Activated CD4-positive, CD25-positive, alpha-beta regulatory T cell treated with anti-CD3 and anti-CD28 coated beads, Interleukin-2, amount 50 U/mL, for 24 hours (primary cell): ENCODE measurements around the gene ZNF33A.
"Not testable (repeated sequence)": the region's sequence is repeated elsewhere in the genome, so short reads cannot be mapped to it uniquely, and the experiment has no call there.

Source experiments
- ATAC-seq, 2 donors: fragments of 150-1000 bp; cut with Tn5 transposase; one replicate each; pipeline ENCODE4 v1.10.0; 2021; ENCODE audit warnings: mild to moderate bottlenecking in 1 of 2, moderate library complexity in 1 of 2

The ZNF33A gene

DNA sequence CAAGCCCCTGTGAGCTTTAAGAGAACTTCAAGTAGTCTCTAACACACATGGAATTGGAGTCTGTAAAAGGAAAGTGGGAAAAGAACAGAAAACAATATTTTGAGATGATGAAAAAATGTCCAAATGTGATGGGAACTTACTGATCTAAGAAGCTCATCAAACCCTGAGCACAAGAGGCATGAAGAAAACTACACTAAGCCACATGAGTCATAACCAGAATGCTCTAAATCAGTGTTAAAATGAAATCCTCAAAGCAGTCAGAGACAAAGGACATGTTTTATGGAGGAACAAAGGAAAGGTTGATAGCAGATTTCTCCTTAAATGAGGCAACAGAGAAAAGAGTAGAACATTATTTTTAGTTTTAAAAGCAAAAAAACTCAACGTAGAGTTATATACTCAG is 37.2 kb downstream of the ZNF33A start:
- ATAC-seq, result no peak

DNA sequence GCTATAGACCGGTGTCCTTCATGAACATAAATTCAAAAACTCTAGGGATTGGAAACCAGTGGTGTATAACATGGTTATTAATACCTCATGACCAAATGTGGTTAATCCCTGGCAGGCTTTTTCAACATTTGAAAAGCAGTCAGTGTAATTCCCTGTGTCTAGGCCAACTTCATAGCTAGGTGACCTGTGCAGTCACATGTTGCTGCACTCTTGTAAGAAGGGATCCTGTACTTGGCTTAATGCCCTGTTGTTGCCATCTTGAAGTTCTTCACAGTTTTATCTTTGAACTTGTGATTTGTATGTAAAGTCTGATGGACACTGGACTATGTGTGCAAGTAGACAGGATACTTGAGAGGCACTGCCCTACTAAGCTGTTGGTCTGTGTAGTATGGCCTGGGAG is 39.7 kb downstream of the ZNF33A start:
- no peak for ATAC-seq

DNA sequence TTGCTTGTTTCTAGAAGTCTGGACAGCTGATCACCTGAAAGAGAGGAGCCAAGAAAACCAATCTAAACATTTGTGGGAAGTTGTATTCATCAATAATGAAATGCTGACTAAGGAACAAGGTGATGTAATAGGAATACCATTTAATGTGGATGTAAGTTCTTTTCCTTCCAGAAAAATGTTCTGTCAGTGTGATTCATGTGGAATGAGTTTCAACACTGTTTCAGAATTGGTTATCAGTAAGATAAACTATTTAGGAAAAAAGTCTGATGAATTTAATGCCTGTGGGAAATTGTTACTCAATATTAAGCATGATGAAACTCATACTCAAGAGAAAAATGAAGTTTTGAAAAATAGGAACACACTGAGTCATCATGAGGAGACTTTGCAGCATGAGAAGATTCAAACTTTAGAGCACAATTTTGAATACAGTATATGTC is 43.9 kb downstream of the ZNF33A start:
- no peak for ATAC-seq

DNA sequence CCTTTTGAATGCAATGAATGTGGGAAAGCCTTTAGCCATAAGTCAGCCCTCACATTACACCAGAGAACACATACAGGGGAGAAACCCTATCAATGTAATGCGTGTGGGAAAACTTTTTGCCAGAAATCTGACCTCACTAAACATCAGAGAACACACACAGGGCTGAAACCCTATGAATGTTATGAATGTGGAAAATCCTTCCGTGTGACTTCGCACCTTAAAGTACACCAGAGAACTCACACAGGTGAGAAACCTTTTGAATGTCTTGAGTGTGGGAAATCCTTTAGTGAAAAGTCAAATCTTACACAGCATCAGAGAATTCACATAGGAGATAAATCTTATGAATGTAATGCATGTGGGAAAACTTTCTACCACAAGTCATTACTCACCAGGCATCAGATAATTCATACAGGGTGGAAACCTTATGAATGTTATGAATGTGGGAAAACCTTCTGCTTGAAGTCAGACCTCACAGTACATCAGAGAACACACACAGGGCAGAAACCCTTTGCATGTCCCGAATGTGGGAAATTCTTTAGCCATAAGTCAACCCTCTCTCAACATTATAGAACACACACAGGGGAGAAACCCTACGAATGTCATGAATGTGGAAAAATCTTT is 44.9 kb downstream of the ZNF33A start:
- ATAC-seq, result not testable (repeated sequence)

DNA sequence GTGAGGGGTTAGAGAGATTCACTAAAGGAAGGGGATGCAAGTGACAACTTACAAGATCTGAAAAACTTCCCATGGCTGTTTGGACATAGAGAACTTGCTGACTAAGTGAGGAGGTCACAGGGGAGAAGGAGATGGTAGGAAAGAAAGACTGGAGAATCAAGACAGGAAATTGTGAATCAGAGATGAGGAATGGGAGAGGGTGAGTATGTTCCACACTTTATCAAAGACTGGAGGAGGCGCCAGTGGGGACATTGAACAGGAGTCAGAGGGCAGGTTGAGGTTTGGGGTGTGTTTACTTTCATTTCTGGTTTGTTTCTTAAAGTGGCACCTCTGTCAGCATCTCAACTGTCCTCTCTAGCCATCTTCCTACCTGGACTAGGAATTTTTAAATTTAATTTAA is 59.2 kb downstream of the ZNF33A start:
- not testable (repeated sequence) for ATAC-seq

DNA sequence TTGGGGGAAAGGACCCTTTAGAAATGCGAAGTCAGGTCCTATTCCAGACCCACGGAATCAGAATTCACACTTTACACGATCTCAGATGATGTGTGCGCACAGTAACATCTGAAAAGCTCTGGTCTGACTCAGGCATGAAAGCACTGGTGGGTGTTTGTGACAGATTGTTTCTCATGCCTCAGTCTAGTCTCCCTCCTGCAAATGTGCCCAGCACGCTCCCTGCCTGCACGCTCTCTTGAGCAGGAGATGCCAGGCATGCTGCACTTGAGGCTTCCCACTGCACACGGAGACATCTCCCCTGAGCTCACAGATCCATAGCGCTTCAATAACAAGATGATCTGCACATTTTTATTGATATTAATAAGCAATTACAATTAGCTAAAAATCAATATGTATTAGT is 60.0 kb downstream of the ZNF33A start:
- no peak for ATAC-seq

DNA sequence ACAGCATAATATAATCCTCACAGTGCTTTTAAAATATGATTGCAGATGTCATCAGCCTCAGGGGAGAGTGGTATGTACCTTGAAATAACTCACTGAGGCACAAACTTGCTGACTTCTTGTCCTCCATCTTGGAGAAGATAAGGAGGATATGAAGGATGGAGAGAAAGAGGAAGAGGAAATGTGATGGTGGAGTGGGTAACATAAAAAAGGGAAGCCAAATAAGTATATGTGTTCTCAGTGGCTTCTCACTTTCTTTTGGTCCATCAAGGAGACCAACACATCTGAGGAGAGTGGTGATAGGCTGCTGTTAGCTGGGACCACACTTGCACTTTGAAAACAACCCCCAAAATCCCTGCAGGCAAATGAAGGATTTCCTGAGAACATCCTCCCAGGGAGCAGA is 62.1 kb downstream of the ZNF33A start:
- ATAC-seq, result no peak

DNA sequence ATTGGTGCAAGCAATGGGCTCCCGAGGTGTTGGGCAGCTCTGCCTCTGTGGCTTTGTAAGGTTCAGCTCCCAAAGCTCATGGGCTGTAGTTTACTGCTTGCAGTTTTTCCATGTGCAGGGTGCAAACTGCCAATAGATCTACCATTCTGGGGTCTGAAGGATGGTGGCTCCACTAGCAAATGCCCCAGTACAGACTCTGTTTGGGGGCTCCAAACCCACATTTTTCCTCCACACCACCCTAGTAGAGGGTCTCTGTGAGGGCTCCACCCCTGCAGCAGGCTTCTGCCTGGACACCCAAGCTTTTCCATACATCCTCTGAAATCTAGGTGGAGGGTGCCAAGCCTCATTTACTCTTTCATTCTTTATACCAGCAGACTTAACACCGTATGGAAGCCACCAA is 66.2 kb downstream of the ZNF33A start:
- no peak for ATAC-seq

DNA sequence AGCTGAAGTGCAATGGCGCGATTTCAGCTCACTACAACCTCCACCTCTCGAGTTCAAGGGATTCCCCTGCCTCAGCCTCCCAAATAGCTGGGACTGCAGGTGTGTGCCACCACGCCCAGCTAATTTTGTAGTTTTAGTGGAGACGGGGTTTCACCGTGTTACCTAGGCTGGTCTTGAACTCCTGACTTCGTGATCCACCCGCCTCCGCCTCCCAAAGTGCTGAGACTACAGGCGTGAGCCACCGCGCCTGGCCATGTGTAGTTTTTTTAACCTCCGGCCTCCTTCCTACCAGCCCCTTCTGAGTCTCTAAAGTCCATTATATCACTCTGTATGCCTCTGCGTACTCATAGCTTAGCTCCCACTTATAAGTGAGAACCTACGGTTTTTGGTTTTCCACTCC is 82.8 kb downstream of the ZNF33A start:
- not testable (repeated sequence) for ATAC-seq

DNA sequence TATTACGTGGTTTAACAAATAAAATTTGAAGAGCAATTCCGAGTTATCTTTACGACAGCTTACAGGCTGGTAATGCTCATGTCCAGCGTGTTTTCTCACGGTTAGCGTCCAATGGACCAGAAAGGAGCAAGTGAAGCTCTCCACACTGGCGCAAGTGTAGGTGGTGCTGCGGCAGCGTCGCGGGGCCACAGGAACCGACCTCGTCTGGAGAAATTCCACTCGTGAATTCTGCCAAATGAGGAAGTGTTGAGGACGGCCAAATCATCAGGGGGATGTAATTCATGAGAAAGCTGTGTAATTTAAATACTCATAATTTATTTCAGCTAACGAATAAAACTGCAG is 83.3 kb downstream of the ZNF33A start:
- ATAC-seq, result peak in 1 of 2 donors; percentile 0

DNA sequence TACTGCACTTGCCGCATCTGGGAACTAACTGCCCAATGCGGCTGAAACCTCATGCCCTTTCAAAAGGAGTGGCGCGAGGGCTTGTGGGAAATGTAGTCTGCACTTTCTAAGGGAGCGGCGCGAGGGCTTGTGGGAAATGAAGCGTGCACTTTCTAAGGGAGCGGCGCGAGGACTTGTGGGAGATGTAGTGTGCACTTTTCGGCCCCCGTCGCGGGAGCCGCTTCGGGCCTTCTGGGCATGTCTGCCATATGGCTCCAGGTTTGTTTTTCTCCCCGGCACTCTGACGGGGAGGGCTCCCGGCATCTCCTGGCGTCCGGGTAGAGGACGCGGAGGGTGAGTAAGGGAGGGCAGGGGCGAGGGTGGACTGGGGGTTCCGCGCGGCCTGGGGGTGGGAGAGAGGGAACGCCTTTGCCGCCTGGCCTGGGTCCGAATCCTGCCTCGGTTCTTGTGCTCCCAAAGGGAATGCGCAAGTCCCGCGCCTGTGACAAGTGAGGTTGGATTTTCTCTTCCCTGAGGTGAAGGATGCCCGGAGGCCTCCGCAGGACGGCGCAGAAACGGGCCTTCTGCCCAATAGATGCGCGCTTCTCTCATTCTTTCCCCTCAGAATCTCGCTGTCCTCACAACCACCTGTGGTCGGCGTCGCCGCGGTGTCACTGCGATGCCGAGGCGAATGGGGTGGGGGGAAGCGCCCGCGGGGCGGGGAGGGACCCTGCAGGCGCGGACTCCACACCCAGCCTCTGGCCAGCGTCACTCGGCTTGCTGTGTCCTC is 83.9 kb downstream of the ZNF33A start, which contains the start of gene ZNF37A:
TSS of gene ZNF37A (plus strand) at position 180 of the 769 bp plus-strand sequence. CDS start 2,281 bp downstream, outside the sequence.
- peak; percentile 99 for ATAC-seq

DNA sequence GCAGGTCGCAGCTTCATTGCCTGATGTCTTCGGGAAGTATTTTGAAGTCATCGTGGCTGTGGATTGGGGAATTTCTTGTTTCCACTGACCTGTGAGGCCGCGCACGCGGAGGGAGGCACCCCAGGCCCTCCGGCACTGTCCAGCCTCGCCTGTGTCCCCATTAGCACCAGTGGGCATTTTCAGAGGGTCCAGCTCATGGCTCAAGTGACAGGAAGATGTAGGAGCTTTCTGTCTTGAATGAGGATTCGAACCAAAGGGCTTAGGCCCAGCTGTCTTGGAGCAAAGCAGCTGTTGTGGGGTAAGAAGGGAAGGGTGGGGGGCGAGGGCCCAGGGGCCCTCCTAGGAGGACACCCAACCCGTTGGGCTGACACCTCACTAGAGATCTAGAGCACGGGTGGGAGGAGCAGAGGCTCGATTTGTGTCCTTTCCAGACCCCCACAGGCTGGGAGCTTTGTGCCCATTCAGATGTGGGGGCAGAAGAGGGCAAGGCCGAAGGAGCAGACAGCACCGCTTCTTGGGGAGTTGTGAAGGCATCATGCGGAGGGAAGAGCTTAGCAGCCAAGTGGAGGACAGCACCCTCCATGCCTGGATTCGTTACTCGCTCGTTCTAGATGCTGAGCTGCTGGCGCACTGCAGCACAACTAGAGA is 84.6 kb downstream of the ZNF33A start:
- ATAC-seq, result no peak

DNA sequence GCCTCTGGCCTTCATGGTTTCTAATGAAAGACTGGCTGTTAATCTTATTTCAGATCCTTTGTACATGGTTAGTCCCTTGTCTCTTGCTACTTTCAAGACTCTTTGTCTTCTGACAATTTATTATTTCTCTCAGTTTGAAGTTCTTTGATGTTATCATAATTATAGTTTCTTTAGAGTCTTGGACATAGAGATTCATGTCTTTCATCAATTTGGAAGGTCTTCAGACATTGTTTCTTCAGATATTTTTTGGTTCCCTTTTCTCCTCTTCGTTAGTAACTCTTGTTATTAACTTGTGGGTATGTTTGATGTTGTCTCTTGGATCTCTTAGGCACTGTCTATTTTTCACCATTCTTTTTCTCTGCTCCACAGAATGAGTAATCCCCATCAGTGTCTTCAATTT is 92.4 kb downstream of the ZNF33A start:
- no peak for ATAC-seq

DNA sequence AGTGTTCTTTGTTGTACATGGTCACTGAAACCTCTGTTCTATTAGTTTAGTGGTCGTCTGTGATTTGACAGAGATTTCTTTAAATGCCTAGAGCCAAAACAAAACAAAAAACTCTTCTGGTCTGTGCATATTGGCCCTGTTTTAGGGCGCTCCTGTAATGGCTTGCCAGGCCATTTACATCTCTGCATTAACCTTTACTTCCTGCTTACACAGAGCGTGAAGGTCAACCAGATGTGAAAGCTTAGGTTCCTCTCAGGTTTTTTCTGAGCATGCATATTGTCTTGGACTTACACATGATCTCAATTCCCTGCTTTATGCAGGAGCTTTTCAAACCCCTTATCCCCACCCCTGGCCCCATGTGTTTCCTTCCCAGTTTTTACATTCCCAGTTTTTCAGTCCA is 93.3 kb downstream of the ZNF33A start:
- ATAC-seq, result no peak

DNA sequence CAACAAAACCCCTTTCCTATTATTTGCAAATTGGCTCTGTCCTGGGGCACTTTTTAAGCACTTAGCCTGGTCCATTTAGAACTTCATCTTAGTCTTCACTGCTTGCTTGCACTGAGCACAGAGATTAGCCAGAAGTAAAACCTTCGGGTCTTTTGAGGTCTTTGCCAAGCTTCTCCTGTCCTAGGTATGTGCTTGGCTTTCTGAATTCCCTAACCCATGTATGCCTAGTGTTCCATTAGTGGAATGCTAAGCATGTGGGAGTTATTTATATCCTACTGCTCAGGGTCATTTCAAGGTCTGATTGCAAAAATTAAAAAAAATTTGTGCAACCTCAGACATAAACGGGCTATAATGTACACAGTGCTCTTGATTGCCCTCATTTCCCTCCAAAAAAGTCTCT is 101.7 kb downstream of the ZNF33A start:
- ATAC-seq, result no peak
